Measurements from ENCODE around the gene NTF3.

DNA sequence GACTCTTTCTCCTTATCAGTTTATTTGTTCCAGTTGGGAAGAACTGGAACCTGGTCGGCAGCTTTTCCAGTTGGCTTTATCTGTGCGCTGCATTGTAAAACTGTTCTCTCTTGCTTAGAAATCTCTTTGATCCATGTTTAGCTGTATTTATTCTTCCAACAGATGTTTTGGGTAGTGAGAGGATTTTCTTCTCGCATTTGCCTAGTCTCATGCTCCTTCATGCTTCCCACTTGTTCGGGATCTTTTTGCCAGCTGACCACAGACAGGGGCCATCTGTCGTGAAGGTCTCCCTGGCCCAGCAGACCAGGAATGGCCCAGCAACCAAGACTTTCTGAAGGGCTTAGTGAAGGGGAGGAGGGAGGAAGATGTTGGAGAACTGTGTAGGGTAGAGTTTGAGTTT, 21.6 kb downstream of the NTF3 start:
- TF ChIP-seq, protein P1, sequence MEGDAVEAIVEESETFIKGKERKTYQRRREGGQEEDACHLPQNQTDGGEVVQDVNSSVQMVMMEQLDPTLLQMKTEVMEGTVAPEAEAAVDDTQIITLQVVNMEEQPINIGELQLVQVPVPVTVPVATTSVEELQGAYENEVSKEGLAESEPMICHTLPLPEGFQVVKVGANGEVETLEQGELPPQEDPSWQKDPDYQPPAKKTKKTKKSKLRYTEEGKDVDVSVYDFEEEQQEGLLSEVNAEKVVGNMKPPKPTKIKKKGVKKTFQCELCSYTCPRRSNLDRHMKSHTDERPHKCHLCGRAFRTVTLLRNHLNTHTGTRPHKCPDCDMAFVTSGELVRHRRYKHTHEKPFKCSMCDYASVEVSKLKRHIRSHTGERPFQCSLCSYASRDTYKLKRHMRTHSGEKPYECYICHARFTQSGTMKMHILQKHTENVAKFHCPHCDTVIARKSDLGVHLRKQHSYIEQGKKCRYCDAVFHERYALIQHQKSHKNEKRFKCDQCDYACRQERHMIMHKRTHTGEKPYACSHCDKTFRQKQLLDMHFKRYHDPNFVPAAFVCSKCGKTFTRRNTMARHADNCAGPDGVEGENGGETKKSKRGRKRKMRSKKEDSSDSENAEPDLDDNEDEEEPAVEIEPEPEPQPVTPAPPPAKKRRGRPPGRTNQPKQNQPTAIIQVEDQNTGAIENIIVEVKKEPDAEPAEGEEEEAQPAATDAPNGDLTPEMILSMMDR (optimal IDR thresholded peaks at IDR 0.05 in 1 of 3, IDR thresholded peaks at IDR 0.05 in 1 of 3, conservative IDR thresholded peaks at IDR 0.05 in 1 of 3; ENCODE audit: extremely low read depth in 1 of 3, insufficient read depth in 2 of 3, low read length in 3 of 3): no peak
- no peak for TF ChIP-seq EZH2 (IDR thresholded peaks at IDR 0.05; ENCODE audit: low read length)
